CD14-positive monocyte (primary cell): Measurements from ENCODE around the gene IL12RB1. TPM values are rescaled to one million over a fixed set of nuclear protein-coding genes. Genes with fewer than 3 reads are reported as not detected.
A peak's percentile ranks its signal among the peaks of the same experiment; 100 is the strongest.

Experiments
- DNase-seq, 3 donors: peaks; one replicate each; pipeline ENCODE4 v3.0.0-alpha.2; 2011 to 2022
- H2AFZ ChIP-seq: 2 replicates; pipeline ENCODE4 v1.6.0; 2012; ENCODE audit warnings: mild to moderate bottlenecking, low read depth, low read length, inconsistent platforms; ENCODE audit not compliant: insufficient read depth, poor library complexity, severe bottlenecking
- H3K27ac ChIP-seq, 2 donors: 1 replicate in 1 of 2; 2 replicates in 1 of 2; pipeline ENCODE4 v1.5.1; 2012 to 2013; ENCODE audit warnings: low read length in 2 of 2, control low read depth in 1 of 2, inconsistent platforms in 1 of 2, low read depth in 1 of 2, mild to moderate bottlenecking in 1 of 2
- H3K27me3 ChIP-seq, 2 donors: one replicate each; pipeline versions ENCODE4 v1.6.0 to v1.6.1; 2011 to 2013; ENCODE audit warnings: low read length in 2 of 2; ENCODE audit not compliant: control insufficient read depth in 2 of 2, insufficient read depth in 2 of 2
- H3K36me3 ChIP-seq, 2 donors: replicated peaks in 1 of 2; 1 replicate in 1 of 2; 2 replicates in 1 of 2; pipeline versions ENCODE4 v1.5.1 to v1.6.1; 2012 to 2013; ENCODE audit warnings: low read length in 2 of 2, control low read depth in 1 of 2, inconsistent platforms in 1 of 2, mild to moderate bottlenecking in 1 of 2; ENCODE audit not compliant: insufficient read depth in 2 of 2, control insufficient read depth in 1 of 2
- H3K4me1 ChIP-seq, 2 donors: 1 replicate in 1 of 2; 2 replicates in 1 of 2; pipeline versions ENCODE4 v1.5.1 to v1.6.1; 2012 to 2013; ENCODE audit warnings: low read length in 2 of 2, control low read depth in 1 of 2, inconsistent platforms in 1 of 2, mild to moderate bottlenecking in 1 of 2, moderate library complexity in 1 of 2; ENCODE audit not compliant: insufficient read depth in 2 of 2, control insufficient read depth in 1 of 2
- H3K4me2 ChIP-seq: replicated peaks from 2 replicates; pipeline ENCODE3; 2012; ENCODE audit warnings: low read length, moderate library complexity, mild to moderate bottlenecking; ENCODE audit not compliant: poor library complexity, severe bottlenecking; ENCODE audit errors: extremely low read depth
- H3K4me3 ChIP-seq, 3 experiments: fragments of 200-600 bp in 1 of 3; sonication (generic) in 1 of 3; replicated peaks in 1 of 3; 1 replicate in 2 of 3; 2 replicates in 1 of 3; pipeline ENCODE4 v1.5.1; 2011 to 2013; ENCODE audit warnings: low read length in 3 of 3, mild to moderate bottlenecking in 3 of 3, control low read depth in 2 of 3, low read depth in 2 of 3, inconsistent platforms in 1 of 3, moderate library complexity in 1 of 3
- H3K79me2 ChIP-seq: 2 replicates; pipeline ENCODE4 v1.6.0; 2012; ENCODE audit warnings: mild to moderate bottlenecking, control low read depth, inconsistent platforms, low read length, moderate library complexity; ENCODE audit not compliant: insufficient read depth
- H3K9ac ChIP-seq: 2 replicates; pipeline ENCODE4 v1.6.0; 2017; ENCODE audit warnings: low read length, mild to moderate bottlenecking; ENCODE audit not compliant: insufficient read depth, poor library complexity, severe bottlenecking
- H3K9me3 ChIP-seq, 2 donors: replicated peaks in 1 of 2; 1 replicate in 1 of 2; 2 replicates in 1 of 2; pipeline versions ENCODE4 v1.5.1 to v1.6.1; 2012 to 2013; ENCODE audit warnings: low read length in 2 of 2, control low read depth in 1 of 2; ENCODE audit not compliant: control insufficient read depth in 1 of 2, insufficient read depth in 1 of 2
- H4K20me1 ChIP-seq: 2 replicates; pipeline ENCODE4 v1.6.0; 2012; ENCODE audit warnings: mild to moderate bottlenecking, low read length, control low read depth, moderate library complexity; ENCODE audit not compliant: insufficient read depth
- H3K27ac Mint-ChIP-seq, 7 donors: one replicate each; pipeline ENCODE4 v1.8.0; 2020; ENCODE audit warnings: mild to moderate bottlenecking in 7 of 7, mixed read lengths in 7 of 7, moderate library complexity in 6 of 7, inconsistent platforms in 2 of 7
- H3K27me3 Mint-ChIP-seq, 3 donors: one replicate each; pipeline ENCODE4 v1.8.0; 2021 to 2022; ENCODE audit warnings: low read depth in 3 of 3, mild to moderate bottlenecking in 3 of 3, mixed read lengths in 3 of 3, moderate library complexity in 3 of 3, inconsistent platforms in 1 of 3
- H3K36me3 Mint-ChIP-seq, 2 donors: one replicate each; pipeline ENCODE4 v1.8.0; 2020; ENCODE audit warnings: mixed read lengths in 2 of 2, inconsistent platforms in 1 of 2, mild to moderate bottlenecking in 1 of 2
- H3K4me1 Mint-ChIP-seq: one replicate; pipeline ENCODE4 v1.8.0; 2020; ENCODE audit warnings: mild to moderate bottlenecking, mixed read lengths
- H3K4me3 Mint-ChIP-seq, 2 donors: one replicate each; pipeline ENCODE4 v1.8.0; 2020; ENCODE audit warnings: mild to moderate bottlenecking in 2 of 2, mixed read lengths in 2 of 2, moderate library complexity in 1 of 2
- H3K9me3 Mint-ChIP-seq, 7 donors: one replicate each; pipeline ENCODE4 v1.8.0; 2020 to 2022; ENCODE audit warnings: mixed read lengths in 7 of 7, mild to moderate bottlenecking in 6 of 7, moderate library complexity in 6 of 7, inconsistent platforms in 2 of 7
- CTCF ChIP-seq: fragments of 200-600 bp; IDR thresholded peaks from one replicate; pipeline ENCODE4 v1.8.0; 2022; ENCODE audit warnings: antibody characterized with exemption, mild to moderate bottlenecking
- WGBS: methylation state at CpG from one replicate; pipeline ENCODE4 v1.1.5; 2013; ENCODE audit warnings: missing lambda C conversion rate; ENCODE audit not compliant: insufficient coverage; 5-methylcytosine and 5-hydroxymethylcytosine counted together
- intact Hi-C, 2 donors: fragments of 100-400 bp; cut with micrococcal nuclease; formaldehyde crosslinking; loops; one replicate each; pipeline versions ENCODE4 v1.15.0 to v1.15.1; 2023
- polyA plus RNA-seq, 3 donors: library from polyadenylated mRNA; depleted of rRNA in 1 of 3; unstranded in 2 of 3; stranded (reverse) in 1 of 3; fragments of 300-500 nt in 2 of 3; fragments of >200 nt in 1 of 3; fragmentation: Illumina TruSeq in 2 of 3; gene quantifications; 1 replicate in 2 of 3; 2 replicates in 1 of 3; pipeline ENCODE4 v1.2.3, GENCODE V29; 2012 to 2021

IL12RB1 gene
- polyA plus RNA-seq, 3 donors = 7.8 to 17.5 (median 7.9) TPM

DNA sequence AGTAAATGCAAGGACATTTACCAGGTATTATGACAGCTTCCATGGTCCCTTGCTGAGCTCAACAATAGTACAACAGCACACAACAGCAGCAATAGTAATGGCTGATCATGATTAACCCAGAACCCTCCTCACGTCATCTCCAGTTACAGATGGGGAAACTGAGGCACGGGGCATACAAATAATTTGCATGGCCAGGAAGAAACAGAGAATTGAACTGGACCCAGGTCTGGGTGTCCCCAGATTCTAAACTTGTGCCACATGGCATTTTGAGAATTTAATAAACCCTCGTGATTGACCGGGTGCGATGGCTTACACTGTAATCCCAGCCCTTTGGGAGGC is 18.0 kb upstream of the IL12RB1 start:
- H3K4me3 ChIP-seq = peak overlapping the region; percentile 43 to 73 (median 60)
- no peaks in the 10 kb centered on the region for H4K20me1 ChIP-seq
- 65% methylated on average over 5 of the region's 5 CpGs for WGBS
- peaks cover 0 to under 1% (median 0%) of the 10 kb centered on the region in 7 donors for H3K9me3 Mint-ChIP-seq
- peaks cover 43 to 49% of the 10 kb centered on the region in 2 donors for H3K4me1 ChIP-seq
- H3K27me3 Mint-ChIP-seq = peaks cover under 1 to 6% (median 5%) of the 10 kb centered on the region in 3 donors
- intact Hi-C loops = no loop called here
- peak overlapping the region in 6 of 7 donors; percentile 53 to 85 (median 71) for H3K27ac Mint-ChIP-seq
- DNase-seq = no peak
- H3K79me2 ChIP-seq = peaks cover 2% of the 10 kb centered on the region
- H3K36me3 Mint-ChIP-seq = peaks cover 7 to 14% of the 10 kb centered on the region in 2 donors
- H3K27me3 ChIP-seq = no peaks in the 10 kb centered on the region
- H3K4me1 Mint-ChIP-seq = peaks cover 41% of the 10 kb centered on the region
- peak overlapping the region; percentile 10 for H3K9ac ChIP-seq
- H2AFZ ChIP-seq = peak overlapping the region; percentile 77
- H3K36me3 ChIP-seq = no peaks in the 10 kb centered on the region
- no peaks in the 10 kb centered on the region for H3K9me3 ChIP-seq
- H3K27ac ChIP-seq = peak overlapping the region in 1 of 2 donors; percentile 46
- H3K4me3 Mint-ChIP-seq = peak overlapping the region; percentile 72 to 89
- TF ChIP-seq CTCF = no peak
- peak overlapping the region; percentile 73 for H3K4me2 ChIP-seq

GRCh38 chr19:18102916-18103542 is 16.3 kb upstream of the IL12RB1 start:
- Histone ChIP-seq H3K9ac (no peak overlapping the region), H3K4me3 (no peak overlapping the region), H3K36me3 (no peaks in the 10 kb centered on the region), H4K20me1 (no peaks in the 10 kb centered on the region), H3K27ac (no peak overlapping the region), H3K9me3 (no peaks in the 10 kb centered on the region), H3K4me2 (no peak overlapping the region), H3K79me2 (no peaks in the 10 kb centered on the region), H2AFZ (no peak overlapping the region), H3K27me3 (peaks cover 0 to 5% of the 10 kb centered on the region in 2 donors), H3K4me1 (peaks cover 44 to 49% of the 10 kb centered on the region in 2 donors)
- WGBS = 87% methylated on average over 4 of the region's 15 CpGs
- H3K27me3 Mint-ChIP-seq = peaks cover 14 to 19% (median 18%) of the 10 kb centered on the region in 3 donors
- H3K4me1 Mint-ChIP-seq = peaks cover 43% of the 10 kb centered on the region
- H3K36me3 Mint-ChIP-seq = peaks cover 4 to 14% of the 10 kb centered on the region in 2 donors
- intact Hi-C loops = no loop called here
- H3K4me3 Mint-ChIP-seq = no peak overlapping the region
- H3K27ac Mint-ChIP-seq = peak overlapping the region in 1 of 7 donors; percentile 46
- H3K9me3 Mint-ChIP-seq = peaks cover 0 to 3% (median 0%) of the 10 kb centered on the region in 7 donors
- no peak for TF ChIP-seq CTCF
- no peak for DNase-seq
